Glomerular endothelial cell (primary cell): ENCODE data around the gene C22orf31. TPM values are rescaled to one million over a fixed set of nuclear protein-coding genes. Genes with fewer than 3 reads are reported as not detected.

Source experiments
- total RNA-seq: library from RNA; depleted of rRNA; stranded (reverse); fragments of >200 nt; gene quantifications from 2 replicates; pipeline ENCODE4 v1.2.3, GENCODE V29; 2015

The C22orf31 gene
- total RNA-seq, 1 donor from 2014 or later = not detected

Other genes starting within 250 kb of the C22orf31 start
- 5.2 and 6.4 TPM in 2 replicates for gene ZNRF3, start 178.3 kb downstream of the C22orf31 start, total RNA-seq
- 0.68 and 2.3 TPM in 2 replicates for gene KREMEN1, start 11.2 kb upstream of the C22orf31 start, total RNA-seq
- 2.3 and 12.0 TPM in 2 replicates for gene EMID1, start 144.1 kb upstream of the C22orf31 start, total RNA-seq
- gene RHBDD3, start 206.2 kb upstream of the C22orf31 start, total RNA-seq = 43.1 and 45.6 TPM in 2 replicates
- 209 and 216 TPM in 2 replicates for gene EWSR1, start 206.4 kb upstream of the C22orf31 start, total RNA-seq
- gene GAS2L1, start 244.8 kb upstream of the C22orf31 start, total RNA-seq = 43.1 and 47.0 TPM in 2 replicates